ENCODE results near the gene MT1A.

MT1A gene

GRCh38 chr16:56637814-56638750, at the start of gene MT1A:
Gene MT1A, plus strand, starts transcription at chr16:56638666. Its CDS starts 73 bp downstream, at chr16:56638739.
- FAIRE-seq = no peak

GRCh38 chr16:56588781-56589140, 49.7 kb upstream of the MT1A start:
- no peak for FAIRE-seq

- no peak for FAIRE-seq
Observed at GRCh38 chr16:56589141-56590039, 49.1 kb upstream of the MT1A start, which contains the start of gene MT3. Gene MT3, plus strand, starts transcription at chr16:56589528. Its CDS starts 63 bp downstream, at chr16:56589591.

- FAIRE-seq = no peak
Observed at GRCh38 chr16:56591377-56592060, 46.9 kb upstream of the MT1A start.

- FAIRE-seq = no peak
Observed at GRCh38 chr16:56593573-56594291, 44.7 kb upstream of the MT1A start.

- FAIRE-seq = no peak
Observed at GRCh38 chr16:56594292-56594619, 44.2 kb upstream of the MT1A start.

- peak; percentile 77 for FAIRE-seq
Observed at GRCh38 chr16:56600398-56600999, 38.0 kb upstream of the MT1A start.

GRCh38 chr16:56601325-56601724, 37.1 kb upstream of the MT1A start:
- no peak for FAIRE-seq

GRCh38 chr16:56603589-56603988, 34.9 kb upstream of the MT1A start:
- FAIRE-seq = no peak

GRCh38 chr16:56604966-56605365, 33.5 kb upstream of the MT1A start:
- FAIRE-seq = no peak

GRCh38 chr16:56605475-56605874, 33.0 kb upstream of the MT1A start:
- FAIRE-seq = no peak

GRCh38 chr16:56606071-56606475, 32.4 kb upstream of the MT1A start:
- FAIRE-seq = no peak

GRCh38 chr16:56606476-56607108, 31.9 kb upstream of the MT1A start:
- no peak for FAIRE-seq

- no peak for FAIRE-seq
Observed at GRCh38 chr16:56607109-56607618, 31.3 kb upstream of the MT1A start.

GRCh38 chr16:56607675-56608042, 30.8 kb upstream of the MT1A start:
- no peak for FAIRE-seq

GRCh38 chr16:56608043-56608875, 30.2 kb upstream of the MT1A start, which contains the start of gene MT2A:
Gene MT2A, plus strand, starts transcription at chr16:56608584. Its CDS starts 72 bp downstream, at chr16:56608656.
- no peak for FAIRE-seq

GRCh38 chr16:56608876-56609462, 29.5 kb upstream of the MT1A start:
- no peak for FAIRE-seq

- FAIRE-seq = no peak
Observed at GRCh38 chr16:56609463-56609921, 29.0 kb upstream of the MT1A start.

GRCh38 chr16:56610017-56610608, 28.4 kb upstream of the MT1A start:
- FAIRE-seq = peak; percentile 11
